HEK293 (cell line): Measurements from ENCODE around the gene ZBTB4.

Experiments
- CTCF ChIA-PET: fragments of 350-600 bp; formaldehyde crosslinking; extraction: SDS; loops from one replicate; lab custom pipeline; 2021; ENCODE audit warnings: antibody characterized with exemption; lab: Yijun Ruan, JAX
- POLR2A ChIA-PET: fragments of 300-600 bp; formaldehyde crosslinking; extraction: SDS; loops from one replicate; lab custom pipeline; 2020; ENCODE audit warnings: antibody characterized with exemption, inconsistent platforms; lab: Yijun Ruan, JAX
- H3K27ac ChIP-seq: fragments of 200-500 bp; sonication (Bioruptor generic); 2 replicates; pipeline ENCODE4 v1.5.1; 2014; ENCODE audit warnings: low read depth, low read length, control low read depth, inconsistent platforms; ENCODE audit errors: extremely low read depth
- H3K36me3 ChIP-seq, 2 experiments: fragments of 200-500 bp in 1 of 2; sonication (Bioruptor generic) in 1 of 2; 1 replicate in 1 of 2; 2 replicates in 1 of 2; pipeline ENCODE4 v1.5.1; 2014 to 2017; ENCODE audit warnings: inconsistent platforms in 2 of 2, low read length in 2 of 2; ENCODE audit not compliant: control insufficient read depth in 2 of 2, insufficient read depth in 1 of 2
- H3K4me1 ChIP-seq: fragments of 200-500 bp; sonication (Bioruptor generic); 2 replicates; pipeline ENCODE4 v1.5.1; 2014; ENCODE audit warnings: mild to moderate bottlenecking, low read length, inconsistent platforms; ENCODE audit not compliant: control insufficient read depth, insufficient read depth
- H3K4me3 ChIP-seq: 2 replicates; pipeline ENCODE4 v1.5.1; 2011; ENCODE audit warnings: low read depth, mild to moderate bottlenecking, control low read depth, low read length, moderate library complexity
- H3K9me3 ChIP-seq: fragments of 200-500 bp; sonication (Bioruptor generic); 2 replicates; pipeline ENCODE4 v1.5.1; 2014; ENCODE audit warnings: low read depth, low read length, inconsistent platforms; ENCODE audit not compliant: control insufficient read depth, insufficient read depth
- GFI1B ChIP-seq: fragments of 450-650 bp; formaldehyde crosslinking; IDR thresholded peaks from 2 replicates; pipeline ENCODE4 v1.5.1; 2016; ENCODE audit warnings: missing biosample characterization, missing genetic modification characterization
- GLIS1 ChIP-seq: fragments of 450-650 bp; formaldehyde crosslinking; IDR thresholded peaks from 2 replicates; pipeline ENCODE4 v1.5.1; 2016; ENCODE audit warnings: missing biosample characterization, missing genetic modification characterization
- KLF16 ChIP-seq: fragments of 450-650 bp; formaldehyde crosslinking; IDR thresholded peaks from 2 replicates; pipeline ENCODE4 v1.5.1; 2017; ENCODE audit warnings: missing biosample characterization, missing genetic modification characterization
- KLF7 ChIP-seq: fragments of 450-650 bp; formaldehyde crosslinking; IDR thresholded peaks from 2 replicates; pipeline ENCODE4 v1.5.1; 2016; ENCODE audit warnings: missing biosample characterization, missing genetic modification characterization, borderline replicate concordance
- MYNN ChIP-seq: fragments of 450-650 bp; formaldehyde crosslinking; IDR thresholded peaks from 2 replicates; pipeline ENCODE4 v1.5.1; 2016; ENCODE audit warnings: missing biosample characterization, missing genetic modification characterization, borderline replicate concordance
- MZF1 ChIP-seq: fragments of 450-650 bp; formaldehyde crosslinking; IDR thresholded peaks from 2 replicates; pipeline ENCODE4 v1.5.1; 2017; ENCODE audit warnings: missing biosample characterization, missing genetic modification characterization, borderline replicate concordance
- PRDM1 ChIP-seq: fragments of 450-650 bp; formaldehyde crosslinking; IDR thresholded peaks from 2 replicates; pipeline ENCODE4; 2016; ENCODE audit warnings: missing biosample characterization, missing genetic modification characterization
- REPIN1 ChIP-seq: fragments of 450-650 bp; formaldehyde crosslinking; IDR thresholded peaks from 2 replicates; pipeline ENCODE4 v1.5.1; 2017; ENCODE audit warnings: missing biosample characterization, missing genetic modification characterization, low read depth
- SP3 ChIP-seq: fragments of 450-650 bp; formaldehyde crosslinking; IDR thresholded peaks from 2 replicates; pipeline ENCODE4 v1.5.1; 2016; ENCODE audit warnings: missing biosample characterization, missing genetic modification characterization
- SP7 ChIP-seq: fragments of 450-650 bp; formaldehyde crosslinking; IDR thresholded peaks from 2 replicates; pipeline ENCODE4 v1.5.1; 2016; ENCODE audit warnings: missing biosample characterization, missing genetic modification characterization
- ZBTB17 ChIP-seq: fragments of 450-650 bp; formaldehyde crosslinking; IDR thresholded peaks from 2 replicates; pipeline ENCODE4 v1.5.1; 2016; ENCODE audit warnings: missing biosample characterization, missing genetic modification characterization
- ZFHX2 ChIP-seq: fragments of 450-650 bp; formaldehyde crosslinking; conservative IDR thresholded peaks from 2 replicates; pipeline ENCODE4 v1.5.1; 2016; ENCODE audit warnings: missing biosample characterization, missing genetic modification characterization
- ZNF133 ChIP-seq: fragments of 450-650 bp; formaldehyde crosslinking; IDR thresholded peaks from 2 replicates; pipeline ENCODE4 v1.5.1; 2016; ENCODE audit warnings: missing biosample characterization, missing genetic modification characterization
- ZNF202 ChIP-seq: fragments of 450-650 bp; formaldehyde crosslinking; IDR thresholded peaks from 2 replicates; pipeline ENCODE4 v1.5.1; 2016; ENCODE audit warnings: missing biosample characterization, missing genetic modification characterization, borderline replicate concordance
- ZNF223 ChIP-seq: fragments of 450-650 bp; formaldehyde crosslinking; IDR thresholded peaks from 2 replicates; pipeline ENCODE4 v1.5.1; 2016; ENCODE audit warnings: missing biosample characterization, missing genetic modification characterization
- ZNF274 ChIP-seq, 2 experiments: fragments of 200-500 bp in 1 of 2; fragments of 450-650 bp in 1 of 2; sonication (Bioruptor generic) in 1 of 2; formaldehyde crosslinking in 1 of 2; IDR thresholded peaks; 2 replicates each; pipeline versions ENCODE4 v1.5.1 to v1.6.1; 2014 to 2016; ENCODE audit warnings: borderline replicate concordance in 1 of 2, inconsistent platforms in 1 of 2, low read length in 1 of 2, missing biosample characterization in 1 of 2, missing genetic modification characterization in 1 of 2
- ZNF280D ChIP-seq: fragments of 450-650 bp; formaldehyde crosslinking; IDR thresholded peaks from 2 replicates; pipeline ENCODE4 v1.5.1; 2016; ENCODE audit warnings: missing biosample characterization, missing genetic modification characterization
- ZNF324 ChIP-seq: fragments of 450-650 bp; formaldehyde crosslinking; IDR thresholded peaks from 2 replicates; pipeline ENCODE4 v1.5.1; 2016; ENCODE audit warnings: missing biosample characterization, missing genetic modification characterization
- ZNF354C ChIP-seq: fragments of 450-650 bp; formaldehyde crosslinking; IDR thresholded peaks from 2 replicates; pipeline ENCODE4 v1.5.1; 2016; ENCODE audit warnings: missing biosample characterization, missing genetic modification characterization, low read depth, borderline replicate concordance
- ZNF416 ChIP-seq: fragments of 450-650 bp; formaldehyde crosslinking; IDR thresholded peaks from 2 replicates; pipeline ENCODE4 v1.5.1; 2016; ENCODE audit warnings: missing biosample characterization, missing genetic modification characterization
- ZNF433 ChIP-seq: fragments of 450-650 bp; formaldehyde crosslinking; IDR thresholded peaks from 2 replicates; pipeline ENCODE4 v1.5.1; 2016; ENCODE audit warnings: missing biosample characterization, missing genetic modification characterization, low read depth
- ZNF48 ChIP-seq: fragments of 450-650 bp; formaldehyde crosslinking; IDR thresholded peaks from 2 replicates; pipeline ENCODE4 v1.5.1; 2016; ENCODE audit warnings: missing biosample characterization, missing genetic modification characterization
- ZNF548 ChIP-seq: fragments of 450-650 bp; formaldehyde crosslinking; IDR thresholded peaks from 2 replicates; pipeline ENCODE4 v1.5.1; 2016; ENCODE audit warnings: missing biosample characterization, missing genetic modification characterization
- ZNF558 ChIP-seq: fragments of 450-650 bp; formaldehyde crosslinking; IDR thresholded peaks from 2 replicates; pipeline ENCODE4 v1.5.1; 2016; ENCODE audit warnings: missing biosample characterization, missing genetic modification characterization
- ZNF560 ChIP-seq: fragments of 450-650 bp; formaldehyde crosslinking; IDR thresholded peaks from 2 replicates; pipeline ENCODE4 v1.5.1; 2017; ENCODE audit warnings: missing biosample characterization, missing genetic modification characterization, borderline replicate concordance
- ZNF561 ChIP-seq: fragments of 450-650 bp; IDR thresholded peaks from 2 replicates; pipeline ENCODE4 v1.5.1; 2018; ENCODE audit warnings: missing biosample characterization, missing genetic modification characterization, borderline replicate concordance
- ZNF580 ChIP-seq: fragments of 450-650 bp; formaldehyde crosslinking; IDR thresholded peaks from 2 replicates; pipeline ENCODE4 v1.5.1; 2016; ENCODE audit warnings: missing biosample characterization, missing genetic modification characterization
- ZNF645 ChIP-seq: fragments of 450-650 bp; formaldehyde crosslinking; IDR thresholded peaks from 2 replicates; pipeline ENCODE4; 2016; ENCODE audit warnings: missing biosample characterization, missing genetic modification characterization
- ZNF660 ChIP-seq: fragments of 450-650 bp; IDR thresholded peaks from 2 replicates; pipeline ENCODE4 v1.5.1; 2018; ENCODE audit warnings: missing biosample characterization, mild to moderate bottlenecking, missing genetic modification characterization
- ZNF843 ChIP-seq: fragments of 450-650 bp; formaldehyde crosslinking; IDR thresholded peaks from 2 replicates; pipeline ENCODE4 v1.5.1; 2016; ENCODE audit warnings: missing biosample characterization, missing genetic modification characterization
- ZSCAN30 ChIP-seq: fragments of 450-650 bp; IDR thresholded peaks from 2 replicates; pipeline ENCODE4 v1.5.1; 2018; ENCODE audit warnings: missing biosample characterization, mild to moderate bottlenecking, missing genetic modification characterization, moderate library complexity
- TF ChIP-seq, protein P1 (sequence below): fragments of 450-650 bp; formaldehyde crosslinking; IDR thresholded peaks from 2 replicates; pipeline ENCODE4 v1.5.1; 2016; ENCODE audit warnings: missing biosample characterization, missing genetic modification characterization, low read depth

Gene ZBTB4

DNA sequence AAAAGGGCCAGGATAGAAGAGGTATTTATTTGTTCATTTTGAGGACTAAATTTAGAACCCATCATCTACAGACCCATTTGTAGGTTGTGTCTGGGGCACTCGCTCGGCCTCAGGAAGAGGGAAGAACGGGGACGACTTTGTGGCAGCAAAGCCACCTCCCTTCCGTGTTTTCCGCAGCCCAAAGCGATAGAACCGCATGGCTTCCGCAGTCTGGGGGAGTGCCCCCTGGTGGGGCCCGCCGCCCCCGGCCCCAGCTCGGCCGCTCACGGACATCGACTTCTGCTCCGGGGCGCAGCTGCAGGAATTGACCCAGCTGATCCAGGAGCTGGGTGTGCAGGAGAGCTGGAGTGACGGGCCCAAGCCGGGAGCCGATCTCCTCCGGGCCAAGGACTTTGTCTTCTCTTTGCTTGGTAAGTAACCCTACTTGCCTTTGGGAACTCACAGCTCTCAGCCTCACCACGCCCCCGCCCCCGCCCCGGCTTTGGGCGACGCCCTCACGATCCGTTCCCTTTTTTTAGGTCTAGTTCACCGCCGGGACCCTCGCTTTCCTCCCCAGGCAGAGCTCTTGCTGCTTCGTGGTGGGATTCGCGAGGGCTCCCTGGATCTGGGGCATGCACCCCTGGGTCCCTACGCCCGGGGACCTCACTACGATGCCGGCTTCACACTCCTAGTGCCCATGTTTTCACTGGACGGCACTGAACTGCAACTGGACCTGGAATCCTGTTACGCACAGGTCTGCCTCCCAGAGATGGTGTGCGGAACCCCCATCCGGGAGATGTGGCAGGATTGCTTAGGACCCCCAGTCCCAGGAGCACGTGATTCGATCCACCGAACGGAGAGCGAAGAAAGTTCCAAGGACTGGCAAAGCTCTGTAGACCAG is 43.5 kb downstream of the ZBTB4 start:
- Histone ChIP-seq H3K9me3 (no peaks in the 10 kb centered on the region), H3K4me1 (peaks cover 18% of the 10 kb centered on the region), H3K36me3 (no peaks in the 10 kb centered on the region), H3K27ac (peak overlapping the region; percentile 19; the same call in 1 of the 2 replicates), H3K4me3 (peak overlapping the region; percentile 50)
- CTCF ChIA-PET, result interaction anchor here (0.6 to 3.9 kb wide), 25 partner anchors 8 to 155 kb away, joined by 3 to 37 read pairs (median 4); partner anchors contain the start of genes CHRNB1, NEURL4, PLSCR3 and SLC2A4
- POLR2A ChIA-PET, result interaction anchor here (0.6 to 3.5 kb wide), 19 partner anchors 8 to 251 kb away, joined by 3 to 45 read pairs (median 4); partner anchors contain the start of genes CHRNB1, GABARAP, MPDU1 and NEURL4
- TF ChIP-seq ZFHX2 (tag by site-specific recombination), result peak; percentile 53; the same call in 1 of the 2 replicates
- no peak for TF ChIP-seq ZNF548 (tag by site-specific recombination)
- TF ChIP-seq ZSCAN30 (tag by site-specific recombination), result no peak
- no peak for TF ChIP-seq KLF7 (tag by site-specific recombination)
- TF ChIP-seq ZNF280D (tag by site-specific recombination), result no peak
- no peak for TF ChIP-seq ZNF48 (tag by site-specific recombination)
- TF ChIP-seq ZBTB17 (tag by site-specific recombination), result 0 out of 2 replicates have a peak, but pooled peaks have one; percentile 15
- TF ChIP-seq ZNF580 (tag by site-specific recombination), result no peak
- no peak for TF ChIP-seq GFI1B (tag by site-specific recombination)
- TF ChIP-seq ZNF324, result peak; percentile 14; the same call in 1 of the 2 replicates
- no peak for TF ChIP-seq KLF16
- TF ChIP-seq MZF1, result no peak; the same call in 1 of the 2 replicates
- no peak for TF ChIP-seq ZNF274 (IDR thresholded peaks at IDR 0.05; ENCODE audit: low read length)
- TF ChIP-seq ZNF274 (tag by site-specific recombination; IDR thresholded peaks at IDR 0.05; ENCODE audit: borderline replicate concordance), result no peak
- TF ChIP-seq ZNF416 (tag by site-specific recombination), result no peak
- TF ChIP-seq ZNF223, result no peak
- no peak for TF ChIP-seq REPIN1 (tag by site-specific recombination)
- no peak; the same call in 1 of the 2 replicates for TF ChIP-seq ZNF561 (tag by site-specific recombination)
- no peak for TF ChIP-seq ZNF433
- TF ChIP-seq GLIS1 (tag by site-specific recombination), result peak; percentile 16; the same call in 1 of the 2 replicates
- no peak for TF ChIP-seq ZNF133 (tag by site-specific recombination)
- TF ChIP-seq, protein P1, sequence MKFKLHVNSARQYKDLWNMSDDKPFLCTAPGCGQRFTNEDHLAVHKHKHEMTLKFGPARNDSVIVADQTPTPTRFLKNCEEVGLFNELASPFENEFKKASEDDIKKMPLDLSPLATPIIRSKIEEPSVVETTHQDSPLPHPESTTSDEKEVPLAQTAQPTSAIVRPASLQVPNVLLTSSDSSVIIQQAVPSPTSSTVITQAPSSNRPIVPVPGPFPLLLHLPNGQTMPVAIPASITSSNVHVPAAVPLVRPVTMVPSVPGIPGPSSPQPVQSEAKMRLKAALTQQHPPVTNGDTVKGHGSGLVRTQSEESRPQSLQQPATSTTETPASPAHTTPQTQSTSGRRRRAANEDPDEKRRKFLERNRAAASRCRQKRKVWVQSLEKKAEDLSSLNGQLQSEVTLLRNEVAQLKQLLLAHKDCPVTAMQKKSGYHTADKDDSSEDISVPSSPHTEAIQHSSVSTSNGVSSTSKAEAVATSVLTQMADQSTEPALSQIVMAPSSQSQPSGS (tag by site-specific recombination), result no peak
- no peak for TF ChIP-seq PRDM1 (tag by site-specific recombination)
- TF ChIP-seq ZNF843 (tag by site-specific recombination), result no peak
- TF ChIP-seq ZNF660 (tag by site-specific recombination), result no peak
- TF ChIP-seq ZNF202 (tag by site-specific recombination), result no peak
- no peak for TF ChIP-seq ZNF354C (tag by site-specific recombination)
- no peak for TF ChIP-seq ZNF560 (tag by site-specific recombination)
- no peak for TF ChIP-seq SP3
- TF ChIP-seq MYNN (tag by site-specific recombination), result no peak
- no peak for TF ChIP-seq SP7 (tag by site-specific recombination)
- TF ChIP-seq ZNF645 (tag by site-specific recombination), result no peak
- TF ChIP-seq ZNF558 (tag by site-specific recombination), result no peak
